Ishikawa (cell line): Measurements from ENCODE around the gene CELSR1.

Experiments
- CEBPB ChIP-seq: IDR thresholded peaks from 2 replicates; pipeline ENCODE4 v1.6.1; 2012
- TF ChIP-seq, protein P1 (sequence below): IDR thresholded peaks from 2 replicates; pipeline ENCODE4 v1.6.1; 2012

- TF ChIP-seq CEBPB: no peak
- TF ChIP-seq, protein P1, sequence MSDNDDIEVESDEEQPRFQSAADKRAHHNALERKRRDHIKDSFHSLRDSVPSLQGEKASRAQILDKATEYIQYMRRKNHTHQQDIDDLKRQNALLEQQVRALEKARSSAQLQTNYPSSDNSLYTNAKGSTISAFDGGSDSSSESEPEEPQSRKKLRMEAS: no peak
Measured at GRCh38 chr22:46340676-46341075, 196.7 kb downstream of the CELSR1 start.
